LNCAP (cell line): ENCODE measurements around the gene SDHAF1.
A peak's percentile ranks its signal among the peaks of the same experiment; 100 is the strongest.

ENCODE experiments used
- CTCF ChIP-seq: fragments of 450-650 bp; IDR thresholded peaks from 2 replicates; pipeline ENCODE4 v1.5.1; 2017; ENCODE audit warnings: mild to moderate bottlenecking

The SDHAF1 gene, protein sequence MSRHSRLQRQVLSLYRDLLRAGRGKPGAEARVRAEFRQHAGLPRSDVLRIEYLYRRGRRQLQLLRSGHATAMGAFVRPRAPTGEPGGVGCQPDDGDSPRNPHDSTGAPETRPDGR

GRCh38 chr19:35995048-35995993 lies at the start of gene SDHAF1:
SDHAF1 (plus strand) TSS chr19:35995188; CDS start chr19:35995275, 87 bp downstream.
- no peak for TF ChIP-seq CTCF

DNA sequence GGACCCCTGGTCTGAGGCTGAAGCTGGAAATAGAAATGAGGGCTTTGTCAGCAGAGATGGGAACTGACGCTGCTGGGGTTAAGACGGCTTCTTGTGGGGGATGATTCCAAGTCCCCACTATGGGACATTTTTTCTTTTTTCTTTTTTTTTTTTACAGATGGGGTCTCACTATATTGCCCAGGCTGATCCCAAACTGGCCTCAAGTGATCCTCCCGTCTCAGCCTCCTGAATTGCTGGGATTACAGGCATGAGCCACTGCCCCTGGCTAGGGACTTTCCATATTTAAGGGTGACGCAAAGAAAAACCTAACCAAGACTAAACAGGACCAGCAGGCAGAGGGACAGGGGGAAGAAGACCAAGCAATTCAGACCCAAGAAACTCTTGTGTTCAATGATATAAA lies 48.8 kb upstream of the SDHAF1 start:
- no peak for TF ChIP-seq CTCF

DNA sequence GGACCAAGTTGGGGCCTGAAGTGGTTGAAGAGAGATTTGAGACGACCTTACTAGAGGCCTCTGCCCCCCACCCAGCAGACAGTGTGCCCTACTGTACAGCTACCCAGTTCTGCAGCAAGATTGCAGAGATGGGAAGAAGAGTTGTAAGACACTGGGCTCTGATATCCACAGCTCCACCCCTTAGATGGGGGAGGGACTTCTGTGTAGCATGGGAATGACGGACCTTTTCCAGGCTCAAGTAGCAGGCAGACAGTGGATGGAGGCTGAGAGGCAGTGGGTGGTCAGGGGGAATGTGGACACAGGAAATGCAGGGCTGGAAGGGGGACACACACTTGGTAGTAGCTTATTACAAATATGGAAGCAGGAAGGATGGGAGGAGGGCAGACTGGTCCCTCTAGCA lies 45.9 kb upstream of the SDHAF1 start:
- no peak for TF ChIP-seq CTCF

DNA sequence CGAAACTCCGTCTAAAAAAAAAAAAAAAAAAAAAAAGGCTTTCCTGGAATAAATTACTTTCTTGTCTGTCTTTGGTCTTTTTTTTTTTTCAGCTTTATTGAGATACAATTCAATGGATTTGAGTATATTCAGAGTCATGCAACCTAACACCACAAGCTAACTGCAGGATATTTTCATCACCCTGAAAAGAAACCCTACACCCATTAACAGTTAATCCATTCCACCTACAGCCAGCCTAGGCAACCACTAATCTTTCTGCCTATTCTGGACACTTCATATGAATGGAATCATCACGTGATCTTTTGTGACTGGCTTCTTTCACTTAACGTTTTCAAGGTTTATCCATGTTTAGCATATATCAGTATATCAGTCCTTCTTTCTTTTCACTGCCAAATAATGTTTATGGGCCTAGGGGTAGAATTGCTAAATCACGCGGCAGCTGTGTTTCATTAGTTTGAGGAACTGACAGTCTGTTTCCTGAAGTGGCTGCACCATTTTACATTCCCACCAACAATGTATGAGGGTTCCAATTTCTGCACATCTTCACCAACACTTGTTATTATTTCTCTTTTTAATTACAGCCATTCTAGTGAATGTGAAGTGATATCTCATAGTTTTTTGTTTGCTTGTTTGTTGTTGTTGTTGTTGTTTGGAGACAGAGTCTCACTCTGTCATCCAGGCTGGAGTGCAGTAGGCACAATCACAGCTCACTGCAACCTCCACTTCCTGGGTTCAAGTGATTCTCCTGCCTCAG lies 38.9 kb upstream of the SDHAF1 start:
- no peak for TF ChIP-seq CTCF

DNA sequence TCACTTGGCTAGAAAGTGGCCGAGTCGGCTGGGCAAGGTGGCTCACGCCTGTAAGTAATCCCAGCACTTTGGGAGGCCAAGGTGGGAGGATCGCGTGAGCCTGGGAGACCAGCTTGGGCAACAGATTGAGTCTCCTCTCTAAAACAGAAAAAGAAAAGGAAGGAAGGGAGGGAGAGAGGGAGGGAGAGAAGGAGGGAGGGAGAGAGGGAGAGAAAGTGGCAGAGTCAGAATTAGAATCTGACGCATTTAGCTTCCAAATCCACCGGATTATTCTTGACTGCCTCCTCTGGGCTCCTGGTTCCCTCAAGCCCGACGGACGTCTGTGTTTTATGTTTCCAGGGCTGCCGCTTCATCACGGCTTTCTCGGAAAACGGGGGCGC lies 36.3 kb upstream of the SDHAF1 start:
- no peak for TF ChIP-seq CTCF

DNA sequence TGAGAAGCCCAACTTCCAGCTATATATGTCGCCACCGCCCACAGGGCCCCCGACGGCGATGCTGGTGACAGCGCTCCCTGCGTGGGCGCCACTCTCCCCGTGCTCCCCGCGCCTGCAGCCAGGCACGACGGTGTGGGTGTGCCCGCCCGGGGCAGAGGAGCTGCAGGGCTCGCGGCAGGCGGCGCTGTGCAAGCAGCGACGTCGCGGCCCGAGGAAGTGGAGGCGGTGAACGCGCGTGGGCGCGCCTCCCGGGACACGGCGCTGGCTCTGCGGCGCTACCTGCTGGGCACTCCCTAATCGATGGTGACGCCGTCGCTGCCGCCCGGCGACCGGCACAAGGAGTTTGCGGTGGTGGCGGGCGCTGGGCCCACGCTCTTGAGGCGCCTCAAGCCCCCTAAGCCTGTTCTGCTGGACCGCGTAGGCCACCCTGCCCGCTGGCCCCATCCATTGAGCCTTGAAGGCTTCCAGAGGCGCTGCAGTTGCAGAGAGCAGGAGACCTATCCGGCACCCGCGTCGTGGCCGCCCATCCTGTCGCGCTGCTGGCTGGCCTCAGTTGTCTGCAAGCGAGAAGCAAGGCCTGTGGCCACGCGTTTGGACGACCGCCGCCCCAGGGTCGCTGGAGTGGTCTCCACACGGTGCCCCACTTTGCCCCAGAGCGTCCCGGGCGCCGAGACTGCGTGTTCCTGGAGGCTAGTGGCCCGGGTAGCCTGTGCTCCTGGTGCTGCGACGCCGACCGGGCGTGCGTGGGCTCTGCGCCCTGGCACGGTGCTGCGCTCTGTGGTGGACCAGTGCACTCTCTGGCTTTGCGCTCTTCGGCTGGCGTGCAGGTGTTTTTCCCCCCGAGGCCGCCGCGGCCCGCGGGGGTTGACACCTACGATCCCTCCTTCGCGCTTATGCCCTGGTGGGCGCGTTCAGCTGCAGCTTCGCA lies 35.7 kb upstream of the SDHAF1 start:
- peak; percentile 45 for TF ChIP-seq CTCF

GRCh38 chr19:35959968-35960320 lies 35.0 kb upstream of the SDHAF1 start:
- no peak for TF ChIP-seq CTCF
